T-cell (primary cell): ENCODE measurements around the gene DDIT4. TPM values are rescaled to one million over a fixed set of nuclear protein-coding genes. Genes with fewer than 3 reads are reported as not detected.
"Not testable (repeated sequence)": the region's sequence is repeated elsewhere in the genome, so short reads cannot be mapped to it uniquely, and the experiment has no call there.

Experiments
- ATAC-seq, 4 experiments: fragments of 200-7000 bp in 3 of 4; fragments of 150-1000 bp in 1 of 4; cut with Tn5 transposase; replicated peaks in 1 of 4; 1 replicate in 3 of 4; 2 replicates in 1 of 4; pipeline ENCODE4 v1.10.0; 2021; ENCODE audit warnings: moderate library complexity in 3 of 4, mild to moderate bottlenecking in 2 of 4, moderate number of reproducible peaks in 1 of 4
- CTCF ChIA-PET, 2 donors: fragments of 300-600 bp; sonication (Branson Sonifier 250); formaldehyde crosslinking; loops; one replicate each; lab custom pipeline; 2022; ENCODE audit warnings: antibody characterized with exemption in 2 of 2; lab: Charles Lee
- POLR2A ChIA-PET, 2 donors: fragments of 300-600 bp; sonication (Branson Sonifier 250); formaldehyde crosslinking; loops; one replicate each; lab custom pipeline; 2022; ENCODE audit warnings: antibody characterized with exemption in 2 of 2; lab: Charles Lee
- DNase-seq, 35 experiments: peaks; one replicate each; pipeline versions ENCODE4 v3.0.0 to v3.0.0-alpha.2; 2013 to 2023
- H3K27ac ChIP-seq: one replicate; pipeline ENCODE4 v1.5.1; 2013; ENCODE audit warnings: low read length
- H3K27me3 ChIP-seq, 2 experiments: replicated peaks in 1 of 2; 1 replicate in 1 of 2; 2 replicates in 1 of 2; pipeline versions ENCODE4 v1.6.1 to v1.7.0; 2013; ENCODE audit warnings: low read length in 1 of 2, mixed read lengths in 1 of 2; ENCODE audit not compliant: control insufficient read depth in 2 of 2, insufficient read depth in 2 of 2; ENCODE audit errors: extremely low read depth in 1 of 2
- H3K36me3 ChIP-seq, 2 donors: 1 replicate in 1 of 2; 2 replicates in 1 of 2; pipeline versions ENCODE4 v1.6.1 to v1.7.0; 2013; ENCODE audit warnings: low read length in 1 of 2; ENCODE audit not compliant: control insufficient read depth in 2 of 2, insufficient read depth in 1 of 2; ENCODE audit errors: extremely low read depth in 1 of 2
- H3K4me1 ChIP-seq, 2 experiments: 1 replicate in 1 of 2; 2 replicates in 1 of 2; pipeline versions ENCODE4 v1.6.1 to v1.7.0; 2013; ENCODE audit warnings: low read length in 2 of 2, mixed read lengths in 1 of 2; ENCODE audit not compliant: insufficient read depth in 2 of 2, control insufficient read depth in 1 of 2; ENCODE audit errors: extremely low read depth in 1 of 2
- H3K4me3 ChIP-seq, 2 donors: 1 replicate in 1 of 2; 2 replicates in 1 of 2; pipeline versions ENCODE4 v1.5.1 to v1.7.0; 2013; ENCODE audit warnings: mild to moderate bottlenecking in 2 of 2, low read length in 1 of 2, moderate library complexity in 1 of 2; ENCODE audit not compliant: control insufficient read depth in 1 of 2; ENCODE audit errors: extremely low read depth in 1 of 2
- H3K9me3 ChIP-seq: 2 replicates; pipeline ENCODE4 v1.7.0; 2013
- H3K27ac Mint-ChIP-seq, 2 donors: one replicate each; pipeline ENCODE4 v1.8.0; 2020 to 2021; ENCODE audit warnings: mild to moderate bottlenecking in 2 of 2, mixed read lengths in 2 of 2
- H3K27me3 Mint-ChIP-seq, 2 donors: one replicate each; pipeline ENCODE4 v1.8.0; 2021 to 2022; ENCODE audit warnings: mixed read lengths in 2 of 2
- H3K36me3 Mint-ChIP-seq: one replicate; pipeline ENCODE4 v1.8.0; 2021; ENCODE audit warnings: mixed read lengths
- H3K4me1 Mint-ChIP-seq, 3 donors: one replicate each; pipeline ENCODE4 v1.8.0; 2020 to 2022; ENCODE audit warnings: mixed read lengths in 3 of 3, mild to moderate bottlenecking in 1 of 3
- H3K4me3 Mint-ChIP-seq, 3 donors: one replicate each; pipeline ENCODE4 v1.8.0; 2020 to 2022; ENCODE audit warnings: mild to moderate bottlenecking in 3 of 3, mixed read lengths in 3 of 3, moderate library complexity in 3 of 3
- H3K9me3 Mint-ChIP-seq, 3 donors: one replicate each; pipeline ENCODE4 v1.8.0; 2020 to 2022; ENCODE audit warnings: mixed read lengths in 3 of 3
- WGBS: methylation state at CpG from one replicate; pipeline ENCODE4 v1.1.5; 2013; ENCODE audit warnings: missing lambda C conversion rate; ENCODE audit not compliant: insufficient coverage; 5-methylcytosine and 5-hydroxymethylcytosine counted together
- total RNA-seq, 35 experiments: library from RNA in 6 of 35; stranded (reverse) in 6 of 35; fragments of 120-200 nt in 1 of 35; gene quantifications; one replicate each; pipeline versions ENCODE4 v1.2.1 to v1.2.4 and lab custom pipeline; 2013 to 2026

Gene DDIT4
- total RNA-seq, 5 donors from 2014 or later (not counting 1 experiment from before 2014, with no cell fraction given) = 39.9 to 326 (median 52.1) TPM

- ATAC-seq (peak; percentile 56 to 63 (median 60)), DNase-seq (peak; percentile 56 to 93 (median 85))
- Histone ChIP-seq H3K9me3 (no peaks in the 10 kb centered on the region), H3K27me3 (no peaks in the 10 kb centered on the region), H3K36me3 (no peaks in the 10 kb centered on the region), H3K4me1 (peaks cover 8 to 51% of the 10 kb centered on the region in 2 experiments), H3K27ac (peak overlapping the region; percentile 99), H3K4me3 (peak overlapping the region; percentile 64 to 72)
- Mint-ChIP-seq H3K27me3 (no peaks in the 10 kb centered on the region), H3K4me3 (peak overlapping the region; percentile 72 to 78 (median 77)), H3K9me3 (no peaks in the 10 kb centered on the region), H3K4me1 (peaks cover 51 to 60% (median 57%) of the 10 kb centered on the region in 3 donors), H3K27ac (peak overlapping the region; percentile 96 to 99), H3K36me3 (peaks cover 3% of the 10 kb centered on the region)
- 17% methylated on average over 50 of the region's 55 CpGs for WGBS
- POLR2A ChIA-PET = interaction anchor here (0.6 to 1.2 kb wide), 17 partner anchors 10 to 208 kb away, joined by 3 to 18 read pairs (median 4); partner anchors contain the start of genes DDIT4 (in 1 of the 2) and DNAJB12 (in 1 of the 2)
- CTCF ChIA-PET = interaction anchor here (0.6 to 2.4 kb wide), 14 partner anchors 14 to 172 kb away, joined by 3 to 26 read pairs (median 6); partner anchors contain the start of genes ANAPC16 (in 1 of the 2) and DDIT4 (in 1 of the 2)
Observed at GRCh38 chr10:72297805-72298591, 24.3 kb downstream of the DDIT4 start.

- DNase-seq (no peak), ATAC-seq (no peak)
- ChIA-PET POLR2A (interaction anchor here in 1 of 2 donors (0.5 kb wide), 1 partner anchor 174 kb away, joined by 6 read pairs; no protein-coding TSS in a partner anchor), CTCF (interaction anchor here in 1 of 2 donors (0.6 kb wide), 1 partner anchor 30 kb away, joined by 3 read pairs; no protein-coding TSS in a partner anchor)
- H3K9me3 ChIP-seq = no peaks in the 10 kb centered on the region
- peak overlapping the region; percentile 99 for H3K27ac ChIP-seq
- H3K36me3 Mint-ChIP-seq = peaks cover 3% of the 10 kb centered on the region
- peak overlapping the region; percentile 76 to 96 for H3K27ac Mint-ChIP-seq
- H3K27me3 Mint-ChIP-seq = no peaks in the 10 kb centered on the region
- no peak overlapping the region for H3K4me3 ChIP-seq
- H3K27me3 ChIP-seq = no peaks in the 10 kb centered on the region
- no peaks in the 10 kb centered on the region for H3K9me3 Mint-ChIP-seq
- peaks cover 54 to 63% (median 61%) of the 10 kb centered on the region in 3 donors for H3K4me1 Mint-ChIP-seq
- 95% methylated on average over 12 of the region's 16 CpGs for WGBS
- H3K4me3 Mint-ChIP-seq = no peak overlapping the region
- H3K4me1 ChIP-seq = peaks cover 8 to 44% of the 10 kb centered on the region in 2 experiments
- no peaks in the 10 kb centered on the region for H3K36me3 ChIP-seq
Observed at GRCh38 chr10:72298592-72299519, 25.1 kb downstream of the DDIT4 start.

- Mint-ChIP-seq H3K27ac (peak overlapping the region; percentile 61 to 82), H3K27me3 (no peaks in the 10 kb centered on the region), H3K36me3 (no peaks in the 10 kb centered on the region), H3K4me3 (no peak overlapping the region), H3K4me1 (peaks cover 49 to 56% (median 52%) of the 10 kb centered on the region in 3 donors), H3K9me3 (no peaks in the 10 kb centered on the region)
- Histone ChIP-seq H3K36me3 (no peaks in the 10 kb centered on the region), H3K9me3 (no peaks in the 10 kb centered on the region), H3K27me3 (no peaks in the 10 kb centered on the region), H3K4me1 (peaks cover 10 to 33% of the 10 kb centered on the region in 2 experiments), H3K27ac (no peak overlapping the region), H3K4me3 (no peak overlapping the region)
- CTCF ChIA-PET = interaction anchor here (0.6 to 1.7 kb wide), 6 partner anchors 15 to 71 kb away, joined by 3 to 7 read pairs (median 4); no protein-coding TSS in a partner anchor
- 76% methylated on average over 5 of the region's 8 CpGs for WGBS
- ATAC-seq (no peak), DNase-seq (no peak)
- POLR2A ChIA-PET = interaction anchor here in 1 of 2 donors (0.6 to 0.8 kb wide), 3 partner anchors 10 to 25 kb away, joined by 3 to 4 read pairs (median 3); no protein-coding TSS in a partner anchor
Observed at GRCh38 chr10:72303424-72304128, 29.9 kb downstream of the DDIT4 start.

- WGBS = no CpG with 5 or more reads among the region's 5 CpGs
- no peaks in the 10 kb centered on the region for H3K9me3 ChIP-seq
- peak overlapping the region; percentile 76 to 88 for H3K27ac Mint-ChIP-seq
- H3K4me3 ChIP-seq = no peak overlapping the region
- peaks cover 0 to 5% of the 10 kb centered on the region in 2 experiments for H3K27me3 ChIP-seq
- H3K36me3 ChIP-seq = no peaks in the 10 kb centered on the region
- ATAC-seq = peak in 1 of 4 experiments; percentile 33
- H3K4me1 ChIP-seq = peaks cover 31 to 51% of the 10 kb centered on the region in 2 experiments
- no peak for DNase-seq
- no peaks in the 10 kb centered on the region for H3K9me3 Mint-ChIP-seq
- H3K36me3 Mint-ChIP-seq = no peaks in the 10 kb centered on the region
- ChIA-PET POLR2A (no interaction called here), CTCF (interaction anchor here (0.6 to 0.8 kb wide), 4 partner anchors 13 to 64 kb away, joined by 3 to 7 read pairs (median 4); no protein-coding TSS in a partner anchor)
- H3K27me3 Mint-ChIP-seq = no peaks in the 10 kb centered on the region
- peak overlapping the region in 1 of 3 donors; percentile 32 for H3K4me3 Mint-ChIP-seq
- no peak overlapping the region for H3K27ac ChIP-seq
- H3K4me1 Mint-ChIP-seq = peaks cover 65 to 72% (median 65%) of the 10 kb centered on the region in 3 donors
Observed at GRCh38 chr10:72306215-72306760, 32.6 kb downstream of the DDIT4 start.

GRCh38 chr10:72307711-72308110 is 34.0 kb downstream of the DDIT4 start:
- 90% methylated on average over 2 of the region's 7 CpGs for WGBS
- POLR2A ChIA-PET, H3K4me3 ChIP-seq, DNase-seq, CTCF ChIA-PET, H3K27ac ChIP-seq, H3K27me3 Mint-ChIP-seq, H3K9me3 Mint-ChIP-seq, ATAC-seq, H3K27me3 ChIP-seq, H3K9me3 ChIP-seq, H3K36me3 ChIP-seq, H3K36me3 Mint-ChIP-seq: not testable (repeated sequence)
- Mint-ChIP-seq H3K4me1 (peaks cover 67 to 75% (median 68%) of the 10 kb centered on the region in 3 donors), H3K27ac (peak overlapping the region in 1 of 2 donors; percentile 46), H3K4me3 (peak overlapping the region in 1 of 3 donors; percentile 76)
- peaks cover 33 to 58% of the 10 kb centered on the region in 2 experiments for H3K4me1 ChIP-seq
